SHP77 treated with DMSO at 0.1 percent for 48 hours (cell line): ENCODE measurements around the gene PSMF1.

Experiments used
- DNase-seq: peaks from one replicate; lab custom pipeline; 2025; lab: John Stamatoyannopoulos, UW

PSMF1 gene

GRCh38 chr20:1118336-1119127, at the start of gene PSMF1:
TSS of gene PSMF1 (plus strand) at chr20:1118602. CDS start at chr20:1118774, 172 bp downstream.
- peak; percentile 92 for DNase-seq

- DNase-seq: no peak
Observed at GRCh38 chr20:1072258-1072657, 46.1 kb upstream of the PSMF1 start.

GRCh38 chr20:1075616-1076015, 42.8 kb upstream of the PSMF1 start:
- DNase-seq: no peak

- DNase-seq: no peak
Observed at GRCh38 chr20:1081891-1082290, 36.5 kb upstream of the PSMF1 start.

GRCh38 chr20:1083431-1084080, 34.8 kb upstream of the PSMF1 start:
- DNase-seq: no peak

- no peak for DNase-seq
Observed at GRCh38 chr20:1085492-1086276, 32.7 kb upstream of the PSMF1 start.

- no peak for DNase-seq
Observed at GRCh38 chr20:1086277-1087213, 31.9 kb upstream of the PSMF1 start.

- no peak for DNase-seq
Observed at GRCh38 chr20:1087311-1087905, 31.0 kb upstream of the PSMF1 start.

- no peak for DNase-seq
Observed at GRCh38 chr20:1094751-1095150, 23.7 kb upstream of the PSMF1 start.

- DNase-seq: no peak
Observed at GRCh38 chr20:1101533-1101932, 16.9 kb upstream of the PSMF1 start.

- no peak for DNase-seq
Observed at GRCh38 chr20:1102016-1102415, 16.4 kb upstream of the PSMF1 start.

GRCh38 chr20:1103751-1104150, 14.7 kb upstream of the PSMF1 start:
- no peak for DNase-seq

GRCh38 chr20:1105599-1106194, 12.7 kb upstream of the PSMF1 start:
- DNase-seq: no peak

GRCh38 chr20:1107176-1107575, 11.2 kb upstream of the PSMF1 start:
- DNase-seq: no peak

- peak; percentile 26 for DNase-seq
Observed at GRCh38 chr20:1108437-1108920, 9.9 kb upstream of the PSMF1 start.

- DNase-seq: no peak
Observed at GRCh38 chr20:1112908-1113307, 5.5 kb upstream of the PSMF1 start.

- DNase-seq: no peak
Observed at GRCh38 chr20:1118004-1118335, 432 bp upstream of the PSMF1 start.

GRCh38 chr20:1119128-1119505, 715 bp downstream of the PSMF1 start:
- no peak for DNase-seq

- DNase-seq: no peak
Observed at GRCh38 chr20:1119524-1119923, 1.1 kb downstream of the PSMF1 start.

GRCh38 chr20:1121429-1121828, 3.0 kb downstream of the PSMF1 start:
- DNase-seq: no peak
